Measurements from ENCODE around the gene N4BP2L2.
A peak's percentile ranks its signal among the peaks of the same experiment; 100 is the strongest.

Gene N4BP2L2

DNA sequence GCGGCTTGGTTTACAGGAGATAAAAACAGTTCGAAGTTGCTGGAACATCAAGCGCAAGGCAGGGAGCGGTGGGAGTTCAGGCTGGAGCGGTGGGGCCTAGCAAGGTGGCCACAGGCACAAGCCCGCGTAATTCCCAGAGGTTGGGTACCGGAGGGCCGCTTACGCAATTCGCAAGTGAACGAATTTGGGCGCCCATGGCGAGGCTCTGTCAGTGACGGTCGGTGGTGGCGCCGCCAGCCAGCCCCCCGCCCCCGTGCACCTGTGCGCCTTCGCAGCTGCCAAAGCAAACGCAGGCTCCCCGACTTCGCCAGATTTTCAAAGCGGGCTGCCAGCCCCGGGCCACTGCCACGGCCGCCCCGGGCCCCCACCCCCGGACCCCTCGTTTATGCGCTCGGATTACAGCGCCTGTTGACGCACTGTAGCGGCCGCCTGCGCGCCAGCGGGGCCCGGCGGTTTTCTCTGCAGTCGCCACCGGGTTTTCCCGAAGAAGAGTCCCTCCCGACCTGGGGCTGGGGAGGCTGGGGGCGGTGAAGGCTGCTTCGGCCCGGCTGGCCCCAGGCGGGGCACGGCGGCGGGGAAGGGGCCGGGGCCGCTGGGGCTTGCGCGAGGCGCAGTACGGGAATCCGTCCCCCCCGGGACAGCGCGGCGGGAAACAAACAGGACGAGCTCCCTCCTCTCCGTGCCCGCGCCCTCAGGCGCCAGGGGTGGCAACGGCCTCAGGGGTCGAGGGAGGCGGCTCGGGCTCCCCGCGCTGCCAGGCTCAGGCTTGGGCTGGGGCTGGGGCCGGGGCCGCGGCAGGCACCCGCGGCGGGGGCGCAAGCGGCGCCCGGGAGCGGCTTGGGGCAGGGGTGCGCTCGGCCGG lies 111.4 kb downstream of the N4BP2L2 start:
- peak in 1 of 2 donors; percentile 32 for DNase-seq (ENCODE audit: extremely low read depth in 1 of 2, low read depth in 1 of 2)

DNA sequence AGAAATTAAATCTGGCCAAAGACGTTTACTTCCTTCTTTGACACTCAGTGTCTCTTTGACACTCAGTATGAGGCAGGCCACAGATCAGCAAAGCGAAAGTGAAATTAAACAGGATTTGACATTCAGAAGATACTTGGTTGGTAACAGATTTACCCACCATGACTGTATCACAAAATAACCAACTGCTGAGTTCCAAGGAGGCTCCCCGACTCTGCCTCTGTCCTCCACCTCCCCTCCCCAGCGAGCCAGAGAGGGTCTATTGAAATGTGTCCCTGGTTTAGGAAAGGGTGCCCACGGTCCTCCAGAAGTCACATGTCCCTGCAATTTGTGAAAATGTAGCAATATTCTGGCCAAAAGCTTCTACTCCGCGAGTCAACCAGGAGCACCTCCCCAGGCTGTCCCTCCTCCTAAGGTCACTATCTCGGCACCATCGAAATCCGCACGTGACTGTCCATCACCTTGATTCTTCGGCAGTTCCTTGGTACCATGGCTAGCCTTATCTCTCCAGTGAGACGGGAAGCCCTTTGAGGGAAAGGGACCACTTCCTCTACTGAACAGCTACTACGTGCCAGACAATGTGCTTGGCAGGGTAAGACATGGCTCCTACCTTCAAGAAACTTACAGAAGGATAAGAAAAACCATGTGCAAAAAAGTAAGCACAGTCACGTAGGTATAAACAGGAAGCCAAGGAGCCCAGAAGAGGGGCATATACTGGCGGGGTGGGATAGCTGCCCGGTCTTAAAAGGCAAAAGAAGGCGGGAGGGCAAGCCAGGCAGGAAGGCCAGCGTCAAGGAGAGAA lies 112.2 kb downstream of the N4BP2L2 start:
- DNase-seq (ENCODE audit: extremely low read depth in 1 of 2, low read depth in 1 of 2), result no peak

DNA sequence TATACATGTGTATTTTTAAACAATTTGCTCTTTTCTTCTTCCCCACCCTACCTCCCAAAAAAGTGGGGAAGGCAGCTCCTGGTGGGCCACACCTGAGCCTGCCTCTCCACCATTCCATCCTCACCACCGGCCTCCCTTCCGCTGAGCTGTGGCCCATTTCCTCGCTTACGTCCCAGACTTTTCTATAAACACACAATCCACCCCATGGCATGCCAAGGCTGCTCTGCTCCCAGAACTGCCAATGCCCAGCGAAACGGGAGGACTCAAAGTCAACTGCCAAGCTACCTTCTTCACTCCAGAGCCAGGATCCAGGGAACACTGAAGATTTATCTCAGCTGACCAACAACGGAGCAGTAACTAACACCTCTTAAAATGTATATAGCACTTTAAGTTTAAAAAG lies 113.4 kb downstream of the N4BP2L2 start:
- DNase-seq (ENCODE audit: extremely low read depth in 1 of 2, low read depth in 1 of 2), result no peak

DNA sequence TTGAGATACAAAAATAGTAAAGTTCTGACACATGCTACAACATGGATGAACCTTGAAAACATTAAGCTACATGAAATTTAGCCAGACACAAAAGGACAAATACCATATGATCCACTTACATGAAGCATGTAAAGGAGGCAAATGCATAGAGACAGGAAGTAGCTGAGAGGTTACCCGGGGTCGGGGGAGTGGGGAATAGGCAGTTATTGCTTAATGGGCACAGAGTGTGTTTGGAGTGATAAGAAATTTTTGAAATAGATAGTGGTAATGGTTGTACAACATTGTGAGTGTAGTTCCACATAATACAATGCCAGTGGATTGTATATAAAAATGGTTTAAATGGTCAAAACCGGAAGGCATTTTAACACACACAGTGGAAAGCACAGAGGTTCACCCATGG lies 115.0 kb downstream of the N4BP2L2 start:
- no peak for DNase-seq (ENCODE audit: extremely low read depth in 1 of 2, low read depth in 1 of 2)

DNA sequence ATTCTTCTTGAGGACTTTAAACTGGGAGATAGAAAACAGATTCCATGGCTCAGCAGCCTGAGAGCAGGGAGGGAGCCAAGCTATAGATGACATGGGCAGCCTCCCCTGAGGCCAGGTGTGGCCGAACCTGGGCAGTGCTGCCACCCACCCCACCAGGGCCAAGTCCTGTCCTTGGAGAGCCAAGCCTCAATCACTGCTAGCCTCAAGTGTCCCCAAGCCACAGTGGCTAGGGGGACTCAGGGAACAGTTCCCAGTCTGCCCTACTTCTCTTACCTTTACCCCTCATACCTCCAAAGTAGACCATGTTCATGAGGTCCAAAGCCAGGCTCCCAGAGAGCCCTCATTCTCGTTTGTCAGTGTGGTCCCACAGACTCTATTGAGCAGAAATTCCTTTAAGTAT lies 118.7 kb downstream of the N4BP2L2 start:
- DNase-seq (ENCODE audit: extremely low read depth in 1 of 2, low read depth in 1 of 2), result no peak

DNA sequence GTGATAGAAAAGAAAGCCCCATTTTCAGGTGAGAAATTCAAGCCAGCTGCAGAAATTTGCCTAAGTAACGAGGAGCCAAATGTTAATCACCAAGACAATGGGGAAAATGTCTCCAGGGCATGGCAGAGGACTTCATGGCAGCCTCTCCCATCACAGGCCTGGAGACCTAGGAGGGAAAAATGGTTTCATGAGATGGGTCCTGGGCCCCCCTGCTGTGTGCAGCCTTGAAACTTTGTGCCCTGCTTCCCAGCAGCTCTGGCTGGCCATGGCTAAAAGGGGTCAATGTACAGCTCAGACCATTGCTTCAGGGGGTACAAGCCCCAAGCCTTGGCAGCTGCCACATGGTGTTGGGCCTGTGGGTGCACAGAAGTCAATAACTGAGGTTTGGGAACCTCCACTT lies 120.6 kb downstream of the N4BP2L2 start:
- DNase-seq (ENCODE audit: extremely low read depth in 1 of 2, low read depth in 1 of 2), result no peak

DNA sequence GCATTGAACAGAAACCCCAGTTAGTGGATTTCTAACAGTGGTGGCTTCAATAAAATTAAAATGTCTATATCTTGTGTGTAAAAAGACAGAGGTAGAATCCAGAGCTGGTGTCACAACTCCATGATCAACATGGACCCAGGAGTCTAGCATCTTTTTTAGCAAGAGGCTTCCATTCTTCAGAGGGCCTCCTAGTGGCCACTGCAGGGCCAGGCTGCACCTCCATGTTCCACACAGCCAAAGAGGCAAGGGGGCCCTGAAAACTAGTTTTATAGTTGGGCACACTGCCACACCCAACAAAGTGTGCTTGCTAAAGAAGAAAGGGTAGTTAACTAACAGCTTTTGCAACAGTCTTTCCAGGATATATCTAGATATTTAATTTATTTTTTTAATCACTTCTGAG lies 123.6 kb downstream of the N4BP2L2 start:
- DNase-seq (ENCODE audit: extremely low read depth in 1 of 2, low read depth in 1 of 2), result no peak

DNA sequence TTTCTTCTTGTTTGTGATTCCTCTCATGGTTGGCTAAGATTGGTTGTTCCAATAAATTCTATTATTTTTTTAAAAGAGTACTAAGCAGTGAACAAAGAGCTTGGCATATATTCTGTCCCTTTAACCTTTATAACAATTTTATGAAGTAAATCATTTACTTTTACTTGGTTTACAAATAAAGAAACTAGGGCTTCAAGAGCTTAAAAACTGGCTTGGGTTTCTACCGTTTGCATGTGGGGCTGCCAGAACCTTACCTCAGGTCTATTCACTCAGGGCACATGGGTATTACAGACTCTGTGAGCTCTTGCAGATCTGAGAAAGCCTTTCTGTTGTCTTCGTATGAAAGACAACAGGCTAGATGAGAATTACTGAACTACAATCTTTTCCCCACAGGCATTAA lies 124.0 kb downstream of the N4BP2L2 start:
- DNase-seq (ENCODE audit: extremely low read depth in 1 of 2, low read depth in 1 of 2), result no peak

DNA sequence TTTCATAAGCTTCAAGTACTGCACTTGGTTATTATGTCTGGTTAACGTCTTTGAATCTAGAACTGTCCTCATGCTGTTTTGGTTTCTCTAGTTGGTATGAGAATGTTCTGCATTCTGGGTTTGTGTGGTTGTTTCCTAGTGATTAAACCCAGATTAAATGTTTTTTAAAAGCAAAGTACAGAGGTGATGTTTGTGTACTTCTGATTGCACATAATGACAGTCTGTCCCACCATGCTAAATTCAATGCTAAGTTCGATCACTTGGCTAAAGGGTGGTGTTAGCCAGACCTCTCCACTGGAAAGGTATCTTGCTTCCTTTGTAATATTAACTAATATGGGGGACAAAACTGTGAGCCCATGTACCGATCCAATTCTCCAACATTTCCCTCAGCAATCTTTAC lies 125.3 kb downstream of the N4BP2L2 start:
- DNase-seq (ENCODE audit: extremely low read depth in 1 of 2, low read depth in 1 of 2), result no peak

DNA sequence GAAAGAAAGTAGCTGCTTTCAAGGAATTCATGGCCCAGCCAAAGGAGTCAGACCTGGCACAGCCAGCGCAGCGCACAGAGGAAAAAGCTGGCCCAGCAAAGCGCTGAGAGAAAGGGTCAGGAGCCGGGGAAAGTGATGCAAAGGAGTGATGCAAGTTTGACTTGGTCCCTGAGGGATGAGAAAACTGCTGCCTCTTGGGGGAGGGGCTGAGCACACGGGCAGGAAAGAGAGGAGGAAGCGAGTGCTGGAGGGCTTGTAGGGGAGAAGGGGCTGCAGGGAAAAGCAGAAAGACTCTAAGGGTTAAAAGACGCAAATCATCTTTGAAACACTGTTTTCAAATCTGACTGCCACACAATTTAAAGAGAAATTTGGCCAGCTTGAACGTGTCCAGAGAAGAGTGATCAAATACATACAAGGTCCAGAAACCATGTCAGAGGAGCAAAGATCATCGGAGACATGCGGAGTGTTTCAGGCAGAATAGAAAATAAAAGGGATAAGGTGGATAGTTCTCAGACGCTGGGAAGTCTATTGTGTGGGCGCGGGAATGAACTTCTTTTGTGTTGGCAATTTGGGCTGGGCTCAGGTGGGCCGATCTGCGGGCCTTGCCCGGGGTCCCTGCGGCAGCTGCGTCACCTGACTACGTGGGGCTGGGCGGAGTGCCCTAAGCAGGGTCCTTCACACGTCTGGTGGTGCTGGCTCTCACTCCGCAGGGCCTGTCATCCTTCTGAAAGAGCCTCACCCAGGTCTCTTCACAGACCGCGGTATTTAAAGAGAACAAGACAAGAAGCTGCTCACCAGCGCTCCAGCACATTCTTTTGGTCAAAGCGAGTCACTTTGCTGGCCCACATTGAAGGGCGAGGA lies 128.8 kb downstream of the N4BP2L2 start:
- DNase-seq (ENCODE audit: extremely low read depth in 1 of 2, low read depth in 1 of 2), result no peak

DNA sequence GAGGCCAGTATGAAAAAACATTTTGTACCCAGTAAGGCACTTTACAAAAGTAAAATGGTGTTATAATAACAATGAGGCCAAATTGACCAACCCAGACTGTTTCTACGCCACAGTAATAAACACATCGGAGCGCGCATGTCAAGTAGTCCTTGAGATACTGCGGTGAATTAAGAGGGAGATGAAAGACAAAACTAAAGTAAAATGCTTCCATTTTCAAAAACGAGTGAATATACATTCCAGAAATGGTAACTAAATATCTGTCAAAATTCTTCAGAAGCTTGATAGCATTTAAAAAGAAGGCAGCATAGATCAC lies 129.6 kb downstream of the N4BP2L2 start:
- DNase-seq (ENCODE audit: extremely low read depth in 1 of 2, low read depth in 1 of 2), result no peak

DNA sequence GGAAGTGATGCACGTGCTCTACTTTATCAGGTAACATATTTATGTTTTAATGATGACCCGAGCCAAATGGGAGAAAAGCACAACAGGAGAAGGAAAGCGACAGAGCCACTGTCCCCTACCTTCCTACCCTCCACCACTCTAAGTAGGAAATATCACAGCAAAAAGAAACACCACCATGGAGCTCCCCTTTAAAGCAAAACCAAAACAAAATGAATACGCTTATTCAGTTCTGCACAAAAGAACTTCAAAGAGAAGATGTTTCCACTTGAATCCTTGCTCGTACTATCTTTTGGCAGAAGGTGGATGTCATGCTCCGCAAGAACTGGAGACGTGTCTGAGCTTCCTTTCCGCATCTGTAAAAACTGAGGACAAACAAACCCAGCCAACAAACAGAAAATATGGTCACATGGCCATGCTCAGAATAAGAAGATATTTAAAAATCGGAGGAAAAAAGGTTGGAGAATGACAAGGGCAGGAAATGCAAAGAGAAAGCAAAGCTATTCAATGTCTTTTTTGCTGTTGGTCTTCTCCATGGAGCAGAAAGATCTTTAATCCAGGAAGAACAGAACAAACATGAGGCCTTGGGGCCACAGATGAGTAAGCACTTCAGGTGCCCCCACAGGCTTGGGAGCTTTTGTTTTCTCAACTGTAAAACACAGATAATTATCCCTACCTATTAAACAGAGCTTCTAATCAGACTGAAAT lies 130.1 kb downstream of the N4BP2L2 start:
- no peak for DNase-seq (ENCODE audit: extremely low read depth in 1 of 2, low read depth in 1 of 2)

DNA sequence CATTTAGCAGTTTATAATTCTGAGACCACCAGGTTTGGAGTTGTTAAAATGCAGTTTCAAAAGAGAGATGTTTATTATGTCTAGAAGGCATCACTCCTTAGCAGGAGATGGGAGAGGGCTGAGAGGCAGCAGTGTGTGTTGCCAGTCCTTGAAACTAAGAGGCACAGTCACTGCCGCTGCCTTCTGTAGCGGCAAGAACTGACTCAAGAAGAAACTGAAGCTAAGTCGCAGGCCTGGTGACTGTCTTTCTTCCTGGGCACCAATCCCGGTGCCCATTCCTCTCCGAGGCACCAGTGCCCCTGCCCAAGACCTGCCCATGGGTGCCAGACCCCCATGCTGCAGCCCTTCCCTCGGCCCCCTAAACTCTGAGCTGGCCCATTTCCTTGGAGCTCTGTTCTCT lies 130.7 kb downstream of the N4BP2L2 start:
- DNase-seq (ENCODE audit: extremely low read depth in 1 of 2, low read depth in 1 of 2), result no peak

DNA sequence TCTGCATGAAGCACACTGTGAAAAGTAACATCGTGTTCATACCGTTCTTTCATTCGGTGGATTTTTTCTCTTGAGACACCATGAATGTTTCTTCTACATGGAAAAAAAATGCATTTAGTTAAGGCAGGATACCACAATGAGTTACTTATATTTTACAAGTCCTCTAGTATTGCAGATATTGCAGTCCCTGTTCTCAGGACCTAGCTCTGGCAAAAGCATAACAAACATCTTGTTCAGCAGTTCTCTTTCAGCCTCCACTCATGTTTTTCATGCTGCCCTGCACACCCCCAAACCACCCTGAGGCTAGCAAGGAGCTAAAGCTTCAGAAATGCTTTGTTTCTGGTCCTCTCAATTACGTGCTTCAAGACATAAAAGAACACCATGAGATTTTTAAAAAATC lies 135.5 kb downstream of the N4BP2L2 start:
- no peak for DNase-seq (ENCODE audit: extremely low read depth in 1 of 2, low read depth in 1 of 2)

DNA sequence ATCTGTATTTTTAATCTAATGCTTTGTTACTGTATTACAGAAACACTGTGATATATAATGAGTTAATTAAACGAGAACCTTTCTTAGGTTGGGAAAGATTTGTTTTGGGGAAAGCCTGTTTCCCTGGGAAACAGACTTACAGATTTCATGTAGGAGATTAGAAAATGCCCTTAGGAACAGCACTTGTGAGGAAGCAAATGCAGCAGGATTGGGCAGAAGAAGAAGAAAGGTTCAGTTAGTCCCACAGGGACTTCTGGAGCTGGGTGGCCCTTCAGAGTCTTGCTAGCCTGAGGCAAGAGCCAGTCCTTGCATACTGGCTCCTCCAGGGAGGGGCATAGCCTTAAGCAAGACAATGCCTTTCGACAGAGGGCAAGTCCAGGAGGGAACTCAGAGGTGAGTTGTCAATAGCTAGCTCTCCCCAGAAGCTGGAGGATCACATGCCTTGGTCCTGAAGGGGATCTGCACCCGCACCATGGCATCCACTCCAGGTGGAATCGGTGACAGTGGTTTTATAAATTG lies 147.4 kb downstream of the N4BP2L2 start:
- DNase-seq (ENCODE audit: extremely low read depth in 1 of 2, low read depth in 1 of 2), result no peak

DNA sequence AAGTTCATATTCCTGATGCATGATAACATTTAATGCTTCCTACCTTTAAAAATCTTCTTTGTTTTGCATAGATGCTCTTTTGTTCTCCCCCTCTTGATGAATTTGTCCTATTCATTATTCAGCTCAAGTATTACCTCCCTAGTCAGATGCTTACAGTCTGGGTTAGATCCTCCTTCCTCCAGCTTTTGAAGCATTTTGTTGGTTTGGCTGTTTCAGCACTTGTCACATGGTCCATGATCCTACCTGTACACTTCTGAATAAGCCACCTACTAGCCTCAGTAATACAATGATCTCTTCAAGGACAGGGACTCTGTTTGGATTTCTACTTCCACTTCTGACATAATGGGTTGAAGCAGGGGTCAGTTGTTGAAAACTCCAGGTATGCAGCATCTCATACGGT lies 148.1 kb downstream of the N4BP2L2 start:
- no peak for DNase-seq (ENCODE audit: extremely low read depth in 1 of 2, low read depth in 1 of 2)

DNA sequence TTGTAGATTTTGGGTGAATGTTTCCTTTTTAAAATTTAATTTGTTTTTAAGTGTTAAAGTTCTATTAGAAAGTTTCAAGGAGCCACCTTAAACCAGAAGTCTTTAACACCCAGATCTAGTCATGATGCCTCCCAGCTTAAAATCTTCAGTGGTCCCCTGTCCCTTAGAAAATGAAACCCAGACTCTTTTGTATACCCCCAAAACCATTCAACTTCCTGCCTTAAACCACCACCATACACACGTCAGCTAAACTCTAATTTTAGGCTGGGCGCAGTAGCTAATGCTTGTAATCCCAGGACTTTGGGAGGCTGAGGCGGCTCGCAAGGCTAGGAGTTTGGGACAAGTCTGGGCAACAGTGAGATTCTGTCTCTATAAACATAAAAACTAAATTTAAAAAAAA lies 148.5 kb downstream of the N4BP2L2 start:
- no peak for DNase-seq (ENCODE audit: extremely low read depth in 1 of 2, low read depth in 1 of 2)

DNA sequence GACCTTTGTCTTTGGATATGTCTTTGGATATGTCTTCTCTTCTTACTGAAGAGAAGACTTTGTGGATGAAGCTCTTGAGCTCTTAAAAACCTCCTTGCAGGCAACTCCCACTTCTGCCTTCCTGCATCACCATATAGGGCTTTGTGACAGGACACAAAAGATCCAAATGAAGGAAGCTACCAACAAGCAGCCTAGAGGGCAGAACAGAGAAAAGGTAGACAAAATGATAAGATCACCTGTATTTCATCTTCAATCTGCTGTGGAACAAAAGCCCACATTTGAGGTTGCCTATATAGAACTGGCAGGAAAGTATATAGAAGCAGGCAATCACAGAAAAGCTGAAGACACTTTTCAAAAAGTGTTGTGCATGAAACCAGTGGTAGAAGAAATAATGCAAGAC lies 153.2 kb downstream of the N4BP2L2 start:
- no peak for DNase-seq (ENCODE audit: extremely low read depth in 1 of 2, low read depth in 1 of 2)

DNA sequence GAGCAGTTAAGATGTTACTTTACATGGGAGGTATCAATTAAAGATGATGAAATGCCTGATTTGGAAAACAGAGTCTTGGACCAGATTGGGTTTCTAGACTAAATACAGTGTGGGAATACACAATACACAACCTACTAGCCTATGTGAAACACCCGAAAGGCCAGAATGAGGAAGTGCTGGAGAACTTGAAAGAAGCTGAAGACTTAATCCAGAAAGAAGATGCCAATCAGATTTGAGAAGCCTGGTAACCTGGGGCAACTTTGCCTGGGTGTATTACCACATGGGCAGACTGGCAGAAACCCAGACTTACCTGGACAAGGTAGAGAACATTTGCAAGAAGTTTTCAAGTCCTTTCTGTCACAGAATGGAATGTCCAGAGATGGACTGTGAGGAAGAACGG lies 153.9 kb downstream of the N4BP2L2 start:
- no peak for DNase-seq (ENCODE audit: extremely low read depth in 1 of 2, low read depth in 1 of 2)

DNA sequence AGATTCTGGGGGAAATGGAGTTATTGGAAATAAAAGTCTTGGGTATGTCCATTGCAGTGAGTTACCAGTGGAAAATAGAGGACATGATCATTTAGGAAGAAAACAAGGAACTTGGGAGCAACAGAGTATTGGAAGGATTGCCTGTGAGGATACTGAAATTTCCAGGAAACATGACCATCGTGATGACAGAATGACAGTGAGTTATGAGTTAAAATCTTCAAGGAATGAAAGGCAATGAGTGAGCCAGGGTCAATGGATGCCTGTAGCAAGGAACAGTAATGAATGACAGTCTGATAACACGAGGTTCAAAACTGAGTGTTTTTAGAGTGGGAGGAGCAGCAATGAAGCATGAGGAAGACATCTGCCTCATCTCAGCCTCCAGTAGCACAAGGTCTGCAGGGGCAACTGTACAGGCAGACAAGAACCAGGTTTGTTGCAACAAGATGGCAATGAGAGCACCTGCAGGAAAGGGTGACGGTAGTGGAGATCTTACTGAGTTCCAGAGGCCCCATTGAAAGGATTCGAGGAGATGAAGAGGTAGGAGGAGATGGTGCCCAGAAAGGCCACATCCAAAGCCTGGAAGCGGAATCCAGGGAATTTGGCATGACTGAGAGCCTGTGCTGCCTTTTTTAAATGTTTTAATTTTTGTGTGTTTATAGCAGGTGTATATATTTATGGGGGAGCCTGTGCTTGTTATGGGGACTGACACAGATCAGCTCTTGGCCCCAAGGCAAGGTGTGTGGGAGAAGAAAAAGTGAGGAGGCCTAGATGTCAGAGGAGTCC lies 154.6 kb downstream of the N4BP2L2 start:
- no peak for DNase-seq (ENCODE audit: extremely low read depth in 1 of 2, low read depth in 1 of 2)

Measured in stimulated activated CD8-positive, alpha-beta memory T cell treated with anti-CD3 and anti-CD28 coated beads, Interleukin-7, amount 100 ng/mL, for 48 hours (primary cell).